Heart left ventricle (tissue), 16 donors: ENCODE data around the gene BTRC. TPM values are rescaled to one million over a fixed set of nuclear protein-coding genes. Genes with fewer than 3 reads are reported as not detected.

Experiments
- ATAC-seq, 4 donors: fragments of 200-7000 bp; cut with Tn5 transposase; one replicate each; pipeline ENCODE4 v1.9.1; 2020 to 2022; ENCODE audit warnings: moderate library complexity in 4 of 4, mild to moderate bottlenecking in 3 of 4, moderate number of reproducible peaks in 1 of 4
- DNase-seq, 5 donors: peaks; one replicate each; pipeline ENCODE4 v3.0.0-alpha.2; 2020
- H3K27ac ChIP-seq, 12 donors: fragments of 200-600 bp; sonication (generic) in 4 of 12; one replicate each; pipeline versions ENCODE4 v1.5.0 to v1.8.0; 2016 to 2022; ENCODE audit warnings: mild to moderate bottlenecking in 2 of 12
- H3K27me3 ChIP-seq, 9 donors: fragments of 200-600 bp; sonication (generic) in 2 of 9; one replicate each; pipeline versions ENCODE4 v1.5.1 to v1.8.0; 2016 to 2022; ENCODE audit warnings: mild to moderate bottlenecking in 3 of 9
- H3K36me3 ChIP-seq, 9 donors: fragments of 200-600 bp; sonication (generic) in 2 of 9; one replicate each; pipeline versions ENCODE4 v1.5.0 to v1.8.0; 2018 to 2022; ENCODE audit warnings: mild to moderate bottlenecking in 2 of 9
- H3K4me1 ChIP-seq, 12 donors: fragments of 200-600 bp; sonication (generic) in 4 of 12; one replicate each; pipeline versions ENCODE4 v1.5.0 to v1.8.0; 2016 to 2022; ENCODE audit warnings: mild to moderate bottlenecking in 3 of 12
- H3K4me3 ChIP-seq, 12 donors: fragments of 200-600 bp; sonication (generic) in 4 of 12; one replicate each; pipeline versions ENCODE4 v1.5.0 to v1.8.0; 2017 to 2022; ENCODE audit warnings: mild to moderate bottlenecking in 9 of 12, moderate library complexity in 4 of 12
- H3K9me3 ChIP-seq, 12 donors: fragments of 200-600 bp; sonication (generic) in 4 of 12; one replicate each; pipeline versions ENCODE4 v1.5.0 to v1.8.0; 2016 to 2022; ENCODE audit warnings: mild to moderate bottlenecking in 1 of 12
- CTCF ChIP-seq, 12 donors: fragments of 200-600 bp; sonication (generic) in 4 of 12; IDR thresholded peaks; one replicate each; pipeline versions ENCODE4 v1.5.0 to v1.8.0; 2018 to 2022; ENCODE audit warnings: antibody characterized with exemption in 12 of 12, mild to moderate bottlenecking in 5 of 12
- POLR2A ChIP-seq, 2 donors: fragments of 450-650 bp; IDR thresholded peaks; one replicate each; pipeline ENCODE4 v1.6.1; 2017; ENCODE audit warnings: antibody characterized with exemption in 2 of 2, mild to moderate bottlenecking in 2 of 2, moderate library complexity in 2 of 2
- WGBS, 4 donors: extraction: QIAGEN DNeasy Blood & Tissue Kit in 2 of 4; methylation state at CpG; one replicate each; pipeline versions ENCODE4 v1.1.5 to v1.1.7; 2013 to 2018; 5-methylcytosine and 5-hydroxymethylcytosine counted together
- intact Hi-C, 10 donors: fragments of 100-400 bp; cut with DNase I; formaldehyde crosslinking; loops; one replicate each; pipeline versions ENCODE4 v1.11.1 to v1.14.2; 2022
- polyA plus RNA-seq, 2 donors: library from polyadenylated mRNA; stranded (reverse); fragments of 200-250 nt; gene quantifications; one replicate each; pipeline ENCODE4 v1.2.3, GENCODE V29; 2013
- total RNA-seq, 9 donors: library from RNA; depleted of rRNA in 2 of 9; stranded (reverse); fragments of >200 nt in 2 of 9; fragmentation: NEBNext Ultra II Directional in 3 of 9; extraction: Animal tissue kit (Norgen Biotek cat#: 25700) in 3 of 9; gene quantifications; one replicate each; pipeline versions ENCODE4 v1.1.0 to v1.2.4, GENCODE V29; 2016 to 2023
- donor health status: ischemic (EF 13 %, LVEDD 7.1; RV severe dilation, severe dysfunction).
- donor health status: healthy with polysubstance abuse.
- donor health status: DM: no; HTN: yes; CAD: no.
- donor health status: DM: no; HTN: no; CAD: no.
- donor health status: ischemic (EF 25% LVEDD 6.9; RV normal size, moderate dysfunction).
- donor health status: ischemic (EF 25% LVEDD 5.7; RV mildly dilated, moderate dysfunction).
- donor health status: healthy.
- donor health status: DM: yes; HTN: yes; CAD: no.
- donor health status: ischemic (EF 35%, LVEDD 5.7; RV mildly dilated, moderate dysfunction).
- donor health status: nonischemic (EF 11% LVEDD 7.7; RV severe dilation, severe dysfunction).
- donor health status: DM: yes; HTN: yes; CAD: no.
- donor health status: PGD.
- donor health status: ischemic (EF 29% LVEDD 5.4; RV normal size, mild dysfunction).
- donor health status: nonischemic (EF 23%, LVEDD 6.1; RV moderate dilation, normal function).

The BTRC gene
- total and polyA plus RNA-seq, 11 donors = 10.7 to 53.5 (median 32.1) TPM

DNA sequence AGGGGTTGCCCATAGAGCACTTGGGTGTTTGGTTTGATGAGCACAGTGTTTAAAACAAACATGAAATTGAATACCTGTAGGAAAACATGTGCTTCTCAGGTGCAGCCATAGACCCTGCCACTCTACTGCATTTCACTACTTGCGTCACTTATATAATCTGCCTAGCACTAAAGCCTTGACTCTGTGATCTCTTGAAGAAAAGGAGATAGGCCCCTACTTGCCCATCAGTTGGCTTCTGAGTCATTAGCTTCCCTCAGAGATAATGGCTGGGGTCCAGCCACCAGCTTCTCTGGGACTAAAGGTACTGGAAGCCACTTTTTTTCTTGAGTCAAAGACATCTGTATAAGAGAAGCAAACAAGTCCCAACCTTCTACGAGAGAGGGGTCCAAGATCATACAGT is 45.9 kb upstream of the BTRC start:
- ATAC-seq (no peak), DNase-seq (no peak)
- peaks cover 0 to 15% (median 0%) of the 10 kb centered on the region in 12 donors for H3K4me1 ChIP-seq
- H3K27me3 ChIP-seq = peaks cover 0 to 51% (median 11%) of the 10 kb centered on the region in 9 donors
- TF ChIP-seq POLR2A (IDR thresholded peaks at IDR 0.05) (no peak), CTCF (IDR thresholded peaks at IDR 0.05) (no peak)
- H3K36me3 ChIP-seq = no peaks in the 10 kb centered on the region
- intact Hi-C loops = loop anchor here in 3 of 10 donors (10.0 kb wide), 2 partner anchors 137 to 257 kb away; no protein-coding TSS in a partner anchor
- H3K9me3 ChIP-seq = no peaks in the 10 kb centered on the region
- no peak overlapping the region for H3K4me3 ChIP-seq
- no peak overlapping the region for H3K27ac ChIP-seq
- WGBS, 4 donors = 66 to 95% (median 82%) methylated on average over 2 of the region's 2 CpGs

DNA sequence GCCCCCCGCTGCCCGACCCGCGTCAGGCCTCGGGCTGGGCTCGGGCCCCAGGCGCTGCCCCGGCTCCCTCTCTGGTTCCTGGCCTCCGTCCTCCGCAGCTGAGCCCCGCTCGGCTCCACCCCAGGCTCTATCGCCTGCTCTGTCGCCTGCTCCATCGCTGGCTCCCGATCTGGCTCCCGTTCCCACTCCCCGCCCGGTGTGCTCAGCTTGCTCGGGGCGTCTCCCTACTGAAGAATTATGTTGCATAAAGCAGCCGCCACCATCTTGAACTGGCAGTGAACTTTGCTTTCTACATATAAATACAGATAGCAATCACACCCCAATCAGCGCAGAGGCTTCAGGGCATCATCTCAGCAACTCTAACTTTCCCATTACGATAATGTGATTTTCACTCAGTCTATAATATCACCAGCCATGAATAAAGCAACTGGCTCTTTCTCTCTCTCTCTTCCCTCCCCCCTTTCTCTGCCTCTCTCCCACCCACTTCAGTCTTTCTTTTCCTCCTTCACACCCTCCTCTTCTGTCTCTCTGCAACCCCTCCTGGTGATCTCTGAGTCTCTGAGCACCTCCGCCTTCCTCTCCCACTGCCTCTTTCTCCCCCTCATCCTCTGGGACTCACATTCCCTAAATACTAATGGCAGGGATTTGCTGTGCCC is 43.3 kb upstream of the BTRC start:
- H3K27me3 ChIP-seq = peaks cover 0 to 57% (median 16%) of the 10 kb centered on the region in 9 donors
- H3K4me3 ChIP-seq = peak overlapping the region in 10 of 12 donors; percentile 8 to 59 (median 46)
- no peak overlapping the region for H3K27ac ChIP-seq
- TF ChIP-seq CTCF (IDR thresholded peaks at IDR 0.05) (no peak), POLR2A (IDR thresholded peaks at IDR 0.05) (no peak)
- intact Hi-C loops = no loop called here
- 9 to 20% (median 10%) methylated on average over 25 of the region's 25 CpGs for WGBS, 4 donors
- H3K36me3 ChIP-seq = no peaks in the 10 kb centered on the region
- DNase-seq (no peak), ATAC-seq (peak in 1 of 4 donors; percentile 12)
- peaks cover 0 to 15% (median 0%) of the 10 kb centered on the region in 12 donors for H3K4me1 ChIP-seq
- no peaks in the 10 kb centered on the region for H3K9me3 ChIP-seq

DNA sequence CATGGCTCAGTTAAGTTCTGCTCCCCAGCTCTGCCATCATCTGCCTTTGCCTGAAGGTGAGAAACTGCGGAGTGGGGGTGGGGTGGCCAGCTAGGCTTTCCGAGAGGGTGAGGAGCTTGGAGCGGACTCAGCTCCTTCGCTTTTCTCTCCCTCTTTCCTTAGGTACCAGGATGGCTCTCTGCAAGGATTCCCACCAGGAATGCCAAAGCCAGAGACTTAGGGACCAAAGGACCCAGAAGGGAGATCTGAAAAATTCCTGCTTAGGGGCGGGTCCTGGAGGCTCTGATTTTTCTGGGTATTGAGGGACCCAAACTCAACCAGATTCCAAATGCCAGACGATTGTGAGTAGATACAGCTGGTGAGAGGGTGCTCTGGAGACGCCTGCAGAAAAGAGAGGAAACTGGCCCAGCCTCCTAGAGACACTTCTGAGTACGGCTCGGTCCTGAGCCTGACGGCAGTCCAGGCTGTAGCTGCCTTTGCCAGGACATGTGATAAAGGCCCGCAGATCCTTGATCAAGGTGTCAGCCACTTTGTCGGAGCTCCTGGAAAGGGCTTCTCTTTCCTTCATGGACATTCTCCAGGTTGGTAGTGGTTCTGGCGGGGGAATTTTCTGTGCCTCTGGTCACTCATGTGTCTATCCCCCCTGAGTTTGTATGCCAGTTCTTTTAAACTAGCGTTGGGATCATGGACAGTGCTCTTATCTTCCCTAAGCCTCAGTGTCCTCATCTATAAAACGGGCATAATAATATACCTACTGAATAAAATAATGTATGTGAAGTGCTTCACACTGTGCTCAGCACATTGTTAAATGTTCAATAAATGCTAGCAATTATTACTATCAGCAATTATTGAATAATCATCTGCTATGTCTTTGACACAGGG is 42.5 kb upstream of the BTRC start:
- peak in 3 of 5 donors; percentile 25 to 61 (median 59) for DNase-seq
- Histone ChIP-seq H3K36me3 (no peaks in the 10 kb centered on the region), H3K9me3 (no peaks in the 10 kb centered on the region), H3K4me1 (peaks cover 0 to 15% (median 0%) of the 10 kb centered on the region in 12 donors), H3K27ac (peak overlapping the region in 2 of 12 donors; percentile 7 to 18), H3K27me3 (peaks cover 0 to 57% (median 16%) of the 10 kb centered on the region in 9 donors), H3K4me3 (peak overlapping the region in 11 of 12 donors; percentile 8 to 59 (median 44))
- ATAC-seq = peak; percentile 56 to 87 (median 80)
- intact Hi-C loops = no loop called here
- 13 to 18% (median 16%) methylated on average over 15 of the region's 15 CpGs for WGBS, 4 donors
- no peak for TF ChIP-seq CTCF (IDR thresholded peaks at IDR 0.05)
- no peak for TF ChIP-seq POLR2A (IDR thresholded peaks at IDR 0.05)
